Activated CD4-positive, alpha-beta T cell treated with anti-CD3 and anti-CD28 coated beads, Interleukin-2, amount 50 U/mL, for 48 hours (primary cell): ENCODE data around the gene RETN.

ENCODE experiments used
- DNase-seq, 2 experiments: peaks; one replicate each; pipeline ENCODE4 v3.0.0-alpha.2; 2020

RETN gene

GRCh38 chr19:7638802-7639465, 29.9 kb upstream of the RETN start:
- no peak for DNase-seq

GRCh38 chr19:7639863-7640348, 28.9 kb upstream of the RETN start:
- no peak for DNase-seq

GRCh38 chr19:7640803-7641202, 28.0 kb upstream of the RETN start:
- no peak for DNase-seq

- no peak for DNase-seq
Observed at GRCh38 chr19:7641290-7642276, 27.3 kb upstream of the RETN start.

GRCh38 chr19:7642295-7643030, 26.4 kb upstream of the RETN start:
- DNase-seq, result no peak

- no peak for DNase-seq
Observed at GRCh38 chr19:7643031-7643415, 25.8 kb upstream of the RETN start.

GRCh38 chr19:7643629-7644549, 25.0 kb upstream of the RETN start:
- peak; percentile 26 to 32 for DNase-seq

- DNase-seq, result no peak
Observed at GRCh38 chr19:7644550-7644877, 24.3 kb upstream of the RETN start.

- no peak for DNase-seq
Observed at GRCh38 chr19:7645163-7645562, 23.7 kb upstream of the RETN start.

- DNase-seq, result no peak
Observed at GRCh38 chr19:7645656-7646425, 23.0 kb upstream of the RETN start.

GRCh38 chr19:7646426-7646700, 22.5 kb upstream of the RETN start:
- DNase-seq, result no peak

- no peak for DNase-seq
Observed at GRCh38 chr19:7647156-7647555, 21.7 kb upstream of the RETN start.

- DNase-seq, result no peak
Observed at GRCh38 chr19:7648265-7649014, 20.4 kb upstream of the RETN start.

GRCh38 chr19:7650148-7650547, 18.7 kb upstream of the RETN start:
- DNase-seq, result no peak

GRCh38 chr19:7652061-7652641, 16.7 kb upstream of the RETN start:
- DNase-seq, result peak; percentile 87 to 90

GRCh38 chr19:7654401-7654800, 14.4 kb upstream of the RETN start:
- DNase-seq, result no peak

GRCh38 chr19:7655581-7655980, 13.3 kb upstream of the RETN start:
- DNase-seq, result no peak

GRCh38 chr19:7657131-7657751, 11.6 kb upstream of the RETN start:
- DNase-seq, result peak; percentile 36 to 44

GRCh38 chr19:7658219-7658686, 10.6 kb upstream of the RETN start:
- peak; percentile 25 to 43 for DNase-seq
